Glutamatergic neuron (in vitro differentiated cells): ENCODE measurements around the gene MAGI3. TPM values are rescaled to one million over a fixed set of nuclear protein-coding genes. Genes with fewer than 3 reads are reported as not detected.

Experiments
- DNase-seq: peaks from one replicate; pipeline ENCODE4 v3.0.0; 2022
- H3K27ac Mint-ChIP-seq: one replicate; pipeline ENCODE4 v1.8.0; 2020; ENCODE audit warnings: mild to moderate bottlenecking, mixed read lengths, inconsistent platforms; ENCODE audit not compliant: unreplicated experiment
- H3K27me3 Mint-ChIP-seq: one replicate; pipeline ENCODE4 v1.8.0; 2020; ENCODE audit warnings: mild to moderate bottlenecking, moderate library complexity, mixed read lengths, inconsistent platforms; ENCODE audit not compliant: unreplicated experiment
- H3K36me3 Mint-ChIP-seq: one replicate; pipeline ENCODE4 v1.8.0; 2020; ENCODE audit warnings: mild to moderate bottlenecking, mixed read lengths, inconsistent platforms; ENCODE audit not compliant: unreplicated experiment
- H3K4me1 Mint-ChIP-seq: one replicate; pipeline ENCODE4 v1.8.0; 2020; ENCODE audit warnings: mild to moderate bottlenecking, low read depth, mixed read lengths, inconsistent platforms; ENCODE audit not compliant: unreplicated experiment
- H3K4me3 Mint-ChIP-seq: one replicate; pipeline ENCODE4 v1.8.0; 2020; ENCODE audit warnings: mild to moderate bottlenecking, mixed read lengths, inconsistent platforms; ENCODE audit not compliant: unreplicated experiment
- H3K9me3 Mint-ChIP-seq: one replicate; pipeline ENCODE4 v1.8.0; 2020; ENCODE audit warnings: mild to moderate bottlenecking, moderate library complexity, mixed read lengths, inconsistent platforms; ENCODE audit not compliant: unreplicated experiment
- total RNA-seq: library from RNA; stranded (reverse); fragmentation: NEBNext Ultra II Directional; extraction: Animal tissue kit (Norgen Biotek cat#: 25700); gene quantifications from one replicate; pipeline ENCODE4 v1.2.1, GENCODE V29; 2021; ENCODE audit not compliant: unreplicated experiment
- TF ChIP-seq, protein P1 (sequence below): fragments of 200-600 bp; sonication (generic); IDR thresholded peaks from one replicate; pipeline ENCODE4 v1.5.0; 2021; ENCODE audit not compliant: partially characterized antibody, unreplicated experiment

The MAGI3 gene
- total RNA-seq, 1 donor from 2014 or later = 26.3 TPM

DNA sequence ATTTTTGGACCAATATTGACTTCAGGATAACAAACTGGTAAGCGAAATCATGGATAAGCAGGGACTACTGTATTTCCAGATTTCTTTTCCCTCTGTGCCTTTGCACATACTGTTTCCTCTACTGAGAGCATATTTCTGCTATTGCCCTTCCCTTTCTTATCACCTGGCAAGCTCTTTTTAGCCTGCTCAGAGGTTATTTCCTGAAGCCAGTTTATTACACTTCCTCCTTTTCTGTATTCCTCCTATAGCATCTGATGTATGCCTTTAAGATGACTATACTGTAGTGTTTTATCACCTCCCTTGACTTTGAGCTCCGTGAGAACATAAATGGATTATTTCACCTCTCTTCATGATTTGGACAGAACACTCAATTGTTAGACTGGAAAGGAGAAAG lies 49.0 kb downstream of the MAGI3 start:
- H3K4me1 Mint-ChIP-seq = no peaks in the 10 kb centered on the region
- H3K4me3 Mint-ChIP-seq = no peak overlapping the region

DNA sequence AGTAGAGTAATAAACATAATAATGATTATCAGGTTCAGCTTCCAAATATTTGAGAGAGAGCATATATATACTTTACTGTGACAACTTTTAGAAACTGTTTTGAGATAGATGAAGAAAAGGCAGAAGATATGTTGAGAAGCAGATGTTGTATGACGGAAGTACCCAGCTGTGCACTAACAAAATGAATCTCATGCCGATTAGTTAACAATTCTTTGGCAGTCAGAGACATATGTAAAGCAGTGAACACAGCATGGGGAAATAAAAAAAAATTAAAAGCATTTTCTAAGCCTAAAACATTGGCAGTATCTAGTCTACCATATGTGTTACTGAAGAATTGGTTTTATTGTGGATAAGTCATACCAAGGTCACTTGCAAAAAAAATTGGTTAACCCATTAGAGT lies 51.8 kb downstream of the MAGI3 start:
- H3K27me3 Mint-ChIP-seq = no peaks in the 10 kb centered on the region
- H3K4me3 Mint-ChIP-seq = no peak overlapping the region
- H3K36me3 Mint-ChIP-seq = peaks cover 24% of the 10 kb centered on the region
- TF ChIP-seq, protein P1, sequence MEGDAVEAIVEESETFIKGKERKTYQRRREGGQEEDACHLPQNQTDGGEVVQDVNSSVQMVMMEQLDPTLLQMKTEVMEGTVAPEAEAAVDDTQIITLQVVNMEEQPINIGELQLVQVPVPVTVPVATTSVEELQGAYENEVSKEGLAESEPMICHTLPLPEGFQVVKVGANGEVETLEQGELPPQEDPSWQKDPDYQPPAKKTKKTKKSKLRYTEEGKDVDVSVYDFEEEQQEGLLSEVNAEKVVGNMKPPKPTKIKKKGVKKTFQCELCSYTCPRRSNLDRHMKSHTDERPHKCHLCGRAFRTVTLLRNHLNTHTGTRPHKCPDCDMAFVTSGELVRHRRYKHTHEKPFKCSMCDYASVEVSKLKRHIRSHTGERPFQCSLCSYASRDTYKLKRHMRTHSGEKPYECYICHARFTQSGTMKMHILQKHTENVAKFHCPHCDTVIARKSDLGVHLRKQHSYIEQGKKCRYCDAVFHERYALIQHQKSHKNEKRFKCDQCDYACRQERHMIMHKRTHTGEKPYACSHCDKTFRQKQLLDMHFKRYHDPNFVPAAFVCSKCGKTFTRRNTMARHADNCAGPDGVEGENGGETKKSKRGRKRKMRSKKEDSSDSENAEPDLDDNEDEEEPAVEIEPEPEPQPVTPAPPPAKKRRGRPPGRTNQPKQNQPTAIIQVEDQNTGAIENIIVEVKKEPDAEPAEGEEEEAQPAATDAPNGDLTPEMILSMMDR = no peak
- no peak overlapping the region for H3K27ac Mint-ChIP-seq
- no peak for DNase-seq
- H3K4me1 Mint-ChIP-seq = no peaks in the 10 kb centered on the region
- H3K9me3 Mint-ChIP-seq = peaks cover 2% of the 10 kb centered on the region

More for the DNA sequence above, 49.0 kb downstream of the MAGI3 start:
- no peaks in the 10 kb centered on the region for H3K9me3 Mint-ChIP-seq
- no peaks in the 10 kb centered on the region for H3K27me3 Mint-ChIP-seq
- TF ChIP-seq, protein P1 = no peak
- peaks cover 6% of the 10 kb centered on the region for H3K36me3 Mint-ChIP-seq
- H3K27ac Mint-ChIP-seq = no peak overlapping the region
- DNase-seq = no peak

DNA sequence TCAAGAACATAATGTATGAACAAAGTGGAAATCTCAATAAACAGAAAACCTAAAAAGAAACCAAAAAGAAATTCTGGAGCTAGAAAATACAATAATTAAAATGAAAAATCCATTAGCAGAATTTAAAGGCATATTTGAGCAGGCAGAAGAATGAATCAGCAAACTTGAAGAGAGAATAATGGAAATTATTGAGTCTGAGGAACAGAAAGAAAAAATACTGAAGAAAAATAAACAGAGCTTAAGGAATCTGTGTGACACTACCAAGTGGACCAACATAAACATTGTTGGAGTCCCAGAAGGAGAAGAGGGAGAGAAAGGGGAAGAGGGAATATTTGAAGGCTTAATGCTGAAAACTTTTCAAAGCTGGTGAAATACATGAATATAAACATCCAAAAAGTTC lies 54.5 kb downstream of the MAGI3 start:
- H3K36me3 Mint-ChIP-seq = peaks cover 24% of the 10 kb centered on the region
- TF ChIP-seq, protein P1 = no peak
- no peaks in the 10 kb centered on the region for H3K27me3 Mint-ChIP-seq
- no peak for DNase-seq
- H3K4me1 Mint-ChIP-seq = no peaks in the 10 kb centered on the region
- H3K4me3 Mint-ChIP-seq = no peak overlapping the region
- H3K27ac Mint-ChIP-seq = no peak overlapping the region
- H3K9me3 Mint-ChIP-seq = peaks cover 3% of the 10 kb centered on the region

DNA sequence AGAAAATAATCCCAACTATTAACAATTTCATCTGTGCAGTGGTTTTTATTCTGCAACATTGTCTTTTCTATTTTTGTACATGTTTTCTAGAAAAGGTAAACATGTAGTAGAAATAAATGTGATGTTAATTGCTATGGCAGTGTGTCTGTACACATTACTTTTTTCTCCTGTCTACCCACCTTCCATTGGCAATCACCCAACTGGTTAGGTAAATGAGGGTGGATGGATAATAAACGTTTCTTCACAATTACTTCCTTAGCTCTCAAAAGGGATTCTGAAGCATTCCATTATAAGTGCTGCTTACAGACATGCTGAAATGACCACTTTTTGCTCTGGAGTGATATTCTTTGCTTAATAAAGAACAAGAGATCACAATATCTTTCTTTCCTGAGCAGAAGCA lies 61.4 kb downstream of the MAGI3 start:
- H3K4me3 Mint-ChIP-seq = no peak overlapping the region
- H3K36me3 Mint-ChIP-seq = no peaks in the 10 kb centered on the region
- H3K27me3 Mint-ChIP-seq = peaks cover 4% of the 10 kb centered on the region
- no peak overlapping the region for H3K27ac Mint-ChIP-seq
- TF ChIP-seq, protein P1 = no peak
- no peak for DNase-seq
- H3K4me1 Mint-ChIP-seq = no peaks in the 10 kb centered on the region
- H3K9me3 Mint-ChIP-seq = peaks cover 1% of the 10 kb centered on the region

DNA sequence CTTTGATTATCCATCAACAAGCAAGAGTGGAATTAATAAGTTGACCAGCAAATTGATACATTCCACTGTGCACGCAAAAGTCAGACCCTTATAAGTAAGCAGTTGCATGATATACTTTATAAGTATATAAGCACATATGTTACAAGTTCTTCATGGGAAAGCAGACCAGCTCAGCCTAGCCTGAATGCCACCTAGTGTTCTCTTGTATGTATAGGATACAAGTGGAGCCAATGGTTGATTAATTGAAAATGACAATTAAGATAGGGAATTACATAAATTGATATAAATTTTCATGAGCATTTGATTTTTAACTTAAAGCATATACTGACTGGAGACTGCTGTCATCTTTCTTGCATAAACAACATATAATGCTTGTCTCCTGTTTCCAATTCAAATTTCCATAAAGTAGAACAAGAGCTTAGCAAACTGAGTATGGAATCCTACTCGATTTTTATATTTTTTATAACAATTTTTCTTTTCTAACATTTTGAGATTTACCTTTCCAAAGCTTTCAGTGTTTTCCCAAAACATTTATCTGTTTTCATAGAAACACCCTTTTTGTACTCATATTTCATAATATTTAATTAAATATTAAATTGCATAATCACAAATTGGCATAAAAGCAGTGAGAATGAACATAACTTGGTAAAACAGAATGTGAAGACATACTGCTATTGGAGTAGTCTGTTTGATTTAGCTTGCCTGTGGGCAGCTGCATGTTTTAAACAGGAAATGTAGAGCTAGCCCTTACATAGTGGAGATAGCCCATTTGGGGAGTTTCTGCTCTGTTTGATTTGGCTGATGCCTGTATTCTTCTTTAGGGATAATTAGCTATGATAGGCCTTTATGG lies 62.8 kb downstream of the MAGI3 start:
- Mint-ChIP-seq H3K4me1 (no peaks in the 10 kb centered on the region), H3K36me3 (no peaks in the 10 kb centered on the region), H3K27ac (no peak overlapping the region), H3K9me3 (peaks cover 1% of the 10 kb centered on the region), H3K27me3 (peaks cover 4% of the 10 kb centered on the region), H3K4me3 (no peak overlapping the region)
- TF ChIP-seq, protein P1 = peak; percentile 49
- no peak for DNase-seq
